Ovary (tissue), 9 donors: ENCODE results near the gene MELK. TPM values are rescaled to one million over a fixed set of nuclear protein-coding genes. Genes with fewer than 3 reads are reported as not detected.

ENCODE experiments used
- DNase-seq, 5 donors: peaks; one replicate each; pipeline ENCODE4 v3.0.0-alpha.2; 2019 to 2020
- H3K27ac ChIP-seq, 2 donors: fragments of 200-600 bp; one replicate each; pipeline versions ENCODE4 v1.5.1 to v1.8.0; 2019 to 2022
- H3K27me3 ChIP-seq: fragments of 200-600 bp; one replicate; pipeline ENCODE4 v1.8.0; 2022
- H3K36me3 ChIP-seq: fragments of 200-600 bp; sonication (generic); one replicate; pipeline ENCODE4 v1.5.1; 2019
- H3K4me1 ChIP-seq: one replicate; pipeline ENCODE4 v1.8.1; 2013; ENCODE audit warnings: mild to moderate bottlenecking, moderate library complexity; ENCODE audit not compliant: insufficient read depth
- H3K4me3 ChIP-seq: fragments of 200-600 bp; sonication (generic); one replicate; pipeline ENCODE4 v1.5.1; 2017
- H3K9me3 ChIP-seq, 2 donors: fragments of 200-600 bp in 1 of 2; sonication (generic) in 1 of 2; one replicate each; pipeline versions ENCODE4 v1.5.1 to v1.8.1; 2013 to 2019; ENCODE audit warnings: mild to moderate bottlenecking in 1 of 2, moderate library complexity in 1 of 2
- CTCF ChIP-seq, 3 donors: fragments of 450-650 bp in 2 of 3; fragments of 200-600 bp in 1 of 3; IDR thresholded peaks; one replicate each; pipeline versions ENCODE4 v1.5.1 to v1.8.0; 2016 to 2022; ENCODE audit warnings: antibody characterized with exemption in 3 of 3, mild to moderate bottlenecking in 1 of 3
- EP300 ChIP-seq: sonication (generic); formaldehyde crosslinking; IDR thresholded peaks from one replicate; pipeline ENCODE4 v1.6.1; 2017; ENCODE audit warnings: antibody characterized with exemption
- POLR2A ChIP-seq: fragments of 450-650 bp; IDR thresholded peaks from one replicate; pipeline ENCODE4 v1.6.1; 2017; ENCODE audit warnings: antibody characterized with exemption, mild to moderate bottlenecking, moderate library complexity
- WGBS, 3 donors: extraction: QIAGEN DNeasy Blood & Tissue Kit in 1 of 3; methylation state at CpG; one replicate each; pipeline versions ENCODE4 v1.1.5 to v1.1.7; 2013 to 2017; 5-methylcytosine and 5-hydroxymethylcytosine counted together
- intact Hi-C, 4 donors: fragments of 100-400 bp; cut with DNase I; formaldehyde crosslinking; loops; one replicate each; pipeline versions ENCODE4 v1.11.0 to v1.15.1; 2022 to 2023
- polyA plus RNA-seq, 2 donors: library from polyadenylated mRNA; stranded (reverse); fragments of 200-250 nt in 1 of 2; fragments of 350-450 nt in 1 of 2; fragmentation: Illumina TruSeq in 1 of 2; extraction: RNeasy Lipid Tissue Mini Kit (QIAGEN cat#74804) in 1 of 2; gene quantifications; one replicate each; pipeline ENCODE4 v1.2.3, GENCODE V29; 2013 to 2014
- total RNA-seq, 7 donors: library from RNA; depleted of rRNA in 2 of 7; stranded (reverse); fragments of >200 nt in 2 of 7; fragmentation: NEBNext Ultra II Directional in 3 of 7; extraction: Animal tissue kit (Norgen Biotek cat#: 25700) in 3 of 7; gene quantifications; one replicate each; pipeline versions ENCODE4 v1.1.0 to v1.2.4, GENCODE V29; 2016 to 2023
- donor health status: DM: no; HTN: no; CAD: no; lungs with moderate emphysema.
- donor health status: DM: no; HTN: no; CAD: no.
- donor health status: Bipolar disorder and iron deficiency.
- donor health status: DM: yes; HTN: yes; CAD: no.
- donor health status: DM: no; HTN: no; CAD: no.
- donor health status: DM: yes; HTN: yes; CAD: no.

The MELK gene
- total and polyA plus RNA-seq, 9 donors, result 0.25 to 1.3 (median 0.69) TPM; not detected in 2

GRCh38 chr9:36592801-36593583 lies 20.3 kb downstream of the MELK start:
- WGBS, 3 donors, result 93 to 95% (median 94%) methylated on average over 4 of the region's 4 CpGs
- H3K27me3 ChIP-seq, result no peaks in the 10 kb centered on the region
- TF ChIP-seq CTCF (IDR thresholded peaks at IDR 0.05) (no peak), EP300 (no peak), POLR2A (no peak)

GRCh38 chr9:36594213-36594612 lies 21.5 kb downstream of the MELK start:
- intact Hi-C loops, result no loop called here
- H3K27me3 ChIP-seq, result no peaks in the 10 kb centered on the region
- 85 to 90% (median 85%) methylated on average over 3 of the region's 3 CpGs for WGBS, 3 donors
- no peaks in the 10 kb centered on the region for H3K4me1 ChIP-seq
- no peaks in the 10 kb centered on the region for H3K9me3 ChIP-seq
- no peak for TF ChIP-seq POLR2A
- no peak for TF ChIP-seq EP300
- no peak for TF ChIP-seq CTCF (IDR thresholded peaks at IDR 0.05)
- no peak overlapping the region for H3K4me3 ChIP-seq
- no peak overlapping the region for H3K27ac ChIP-seq
- DNase-seq, result no peak
- no peaks in the 10 kb centered on the region for H3K36me3 ChIP-seq

More at GRCh38 chr9:36592801-36593583, 20.3 kb downstream of the MELK start:
- H3K4me1 ChIP-seq, result no peaks in the 10 kb centered on the region
- intact Hi-C loops, result no loop called here
- no peaks in the 10 kb centered on the region for H3K9me3 ChIP-seq
- no peaks in the 10 kb centered on the region for H3K36me3 ChIP-seq
- DNase-seq, result no peak
- H3K27ac ChIP-seq, result no peak overlapping the region
- H3K4me3 ChIP-seq, result no peak overlapping the region

GRCh38 chr9:36597412-36598178 lies 24.9 kb downstream of the MELK start:
- Histone ChIP-seq H3K27me3 (no peaks in the 10 kb centered on the region), H3K4me3 (no peak overlapping the region), H3K9me3 (no peaks in the 10 kb centered on the region), H3K36me3 (no peaks in the 10 kb centered on the region), H3K4me1 (no peaks in the 10 kb centered on the region), H3K27ac (no peak overlapping the region)
- DNase-seq, result no peak
- intact Hi-C loops, result no loop called here
- WGBS, 3 donors, result 41 to 51% (median 45%) methylated on average over 2 of the region's 2 CpGs
- no peak for TF ChIP-seq POLR2A
- TF ChIP-seq EP300, result no peak
- TF ChIP-seq CTCF (IDR thresholded peaks at IDR 0.05), result peak in 2 of 3 donors; percentile 37 to 52

- intact Hi-C loops, result no loop called here
- WGBS, 3 donors, result 4 to 15% (median 9%) methylated on average over 1 of the region's 1 CpG
- no peak for TF ChIP-seq POLR2A
- TF ChIP-seq CTCF (IDR thresholded peaks at IDR 0.05), result no peak
- no peak for TF ChIP-seq EP300
These were observed 25.6 kb downstream of the MELK start for GRCh38 chr9:36598273-36598672.

More at GRCh38 chr9:36598273-36598672, 25.6 kb downstream of the MELK start:
- Histone ChIP-seq H3K27ac (no peak overlapping the region), H3K9me3 (no peaks in the 10 kb centered on the region), H3K4me1 (no peaks in the 10 kb centered on the region), H3K4me3 (no peak overlapping the region), H3K36me3 (no peaks in the 10 kb centered on the region), H3K27me3 (no peaks in the 10 kb centered on the region)
- DNase-seq, result no peak
